Keratinocyte (primary cell): ENCODE data around the gene AOC1. TPM values are rescaled to one million over a fixed set of nuclear protein-coding genes. Genes with fewer than 3 reads are reported as not detected.
A peak's percentile ranks its signal among the peaks of the same experiment; 100 is the strongest.

Experiments
- DNase-seq: peaks from one replicate; pipeline ENCODE4 v3.0.0-alpha.2; 2011; ENCODE audit warnings: low read depth, missing footprints, low spot score
- FAIRE-seq: peaks from 2 replicates; lab custom pipeline; 2011; peaks lifted over from hg19 to GRCh38; lab: Jason Lieb, UNC
- H2AFZ ChIP-seq: 2 replicates; pipeline ENCODE4 v1.6.0; 2012; ENCODE audit warnings: low read length, control low read depth, inconsistent platforms; ENCODE audit not compliant: control insufficient read depth
- H3K27ac ChIP-seq: 2 replicates; pipeline ENCODE4 v1.5.1; 2011; ENCODE audit warnings: low read length; ENCODE audit not compliant: control insufficient read depth, insufficient read depth
- H3K27me3 ChIP-seq: 3 replicates; pipeline ENCODE4 v1.6.0; 2011; ENCODE audit warnings: low read length; ENCODE audit not compliant: control insufficient read depth, insufficient read depth; ENCODE audit errors: extremely low read depth
- H3K36me3 ChIP-seq, 2 experiments: 2 replicates in 1 of 2; 3 replicates in 1 of 2; pipeline ENCODE4 v1.5.1; 2011; ENCODE audit warnings: low read length in 2 of 2, mild to moderate bottlenecking in 1 of 2; ENCODE audit not compliant: control insufficient read depth in 2 of 2, insufficient read depth in 2 of 2; ENCODE audit errors: extremely low read depth in 1 of 2
- H3K4me1 ChIP-seq: 3 replicates; pipeline ENCODE4 v1.5.1; 2011; ENCODE audit warnings: low read length; ENCODE audit not compliant: control insufficient read depth, insufficient read depth; ENCODE audit errors: extremely low read depth
- H3K4me2 ChIP-seq: 3 replicates; pipeline ENCODE4 v1.6.0; 2011; ENCODE audit warnings: low read depth, low read length; ENCODE audit not compliant: control insufficient read depth, insufficient read depth; ENCODE audit errors: extremely low read depth
- H3K4me3 ChIP-seq, 3 experiments: fragments of 200-600 bp in 1 of 3; sonication (generic) in 1 of 3; 2 replicates in 2 of 3; 3 replicates in 1 of 3; pipeline ENCODE4 v1.5.1; 2011 to 2016; ENCODE audit warnings: low read length in 3 of 3, mild to moderate bottlenecking in 3 of 3, control low read depth in 2 of 3, inconsistent platforms in 1 of 3, low read depth in 1 of 3, mixed read lengths in 1 of 3, mixed run types in 1 of 3, moderate library complexity in 1 of 3; ENCODE audit not compliant: control insufficient read depth in 2 of 3, insufficient read depth in 2 of 3; ENCODE audit errors: extremely low read depth in 1 of 3
- H3K79me2 ChIP-seq: 2 replicates; pipeline ENCODE4 v1.6.0; 2012; ENCODE audit warnings: low read length; ENCODE audit not compliant: control insufficient read depth, insufficient read depth
- H3K9ac ChIP-seq: 3 replicates; pipeline ENCODE4 v1.6.0; 2011; ENCODE audit warnings: low read length; ENCODE audit not compliant: control insufficient read depth, insufficient read depth; ENCODE audit errors: extremely low read depth
- H3K9me1 ChIP-seq: 3 replicates; pipeline ENCODE4 v1.6.0; 2011; ENCODE audit warnings: low read length; ENCODE audit not compliant: control insufficient read depth, insufficient read depth; ENCODE audit errors: extremely low read depth
- H3K9me3 ChIP-seq: 2 replicates; pipeline ENCODE4 v1.5.1; 2012; ENCODE audit warnings: low read depth, low read length; ENCODE audit not compliant: control insufficient read depth
- H4K20me1 ChIP-seq: 3 replicates; pipeline ENCODE4 v1.6.0; 2011; ENCODE audit warnings: low read length; ENCODE audit not compliant: control insufficient read depth, insufficient read depth; ENCODE audit errors: extremely low read depth
- CTCF ChIP-seq, 3 experiments: IDR thresholded peaks in 1 of 3; conservative IDR thresholded peaks in 1 of 3; optimal IDR thresholded peaks in 1 of 3; 2 replicates in 2 of 3; 3 replicates in 1 of 3; pipeline versions ENCODE3 to v1.5.1; 2011; ENCODE audit warnings: low read length in 3 of 3, mild to moderate bottlenecking in 3 of 3, moderate library complexity in 2 of 3, control low read depth in 1 of 3, inconsistent platforms in 1 of 3; ENCODE audit not compliant: insufficient read depth in 2 of 3; ENCODE audit errors: extremely low read depth in 1 of 3
- EZH2 ChIP-seq: IDR thresholded peaks from one replicate; pipeline ENCODE4 v1.6.1; 2012; ENCODE audit warnings: inconsistent platforms, mild to moderate bottlenecking, low read length, moderate library complexity
- dilution Hi-C: fragments of 300-500 bp; cut with MboI; formaldehyde crosslinking; loops from one replicate; pipeline ENCODE4 v1.7.0; 2020; ENCODE audit warnings: low sequenced_read_pairs; ENCODE audit not compliant: extremely low pct_ligation_motif_present
- polyA plus RNA-seq, 5 experiments: library from polyadenylated mRNA; depleted of rRNA in 3 of 5; stranded (reverse) in 3 of 5; stranded (forward) in 1 of 5; unstranded in 1 of 5; fragments of >200 nt; gene quantifications; 1 replicate in 1 of 5; 2 replicates in 3 of 5; 3 replicates in 1 of 5; pipeline versions ENCODE4 v1.2.1 to v1.2.3, GENCODE V29; 2011 to 2012; ENCODE audit warnings: missing spikeins in 2 of 5, low read depth in 1 of 5, low replicate concordance in 1 of 5

Gene AOC1
- polyA plus RNA-seq, 1 donor (not counting 4 experiments of a cell fraction or from before 2014, with no cell fraction given), result not detected

- H3K27ac ChIP-seq, result no peak overlapping the region
- FAIRE-seq, result no peak
- dilution Hi-C loops, result no loop called here
Measured at GRCh38 chr7:150877536-150877935, 25.2 kb downstream of the AOC1 start.

GRCh38 chr7:150879345-150879744 lies 27.0 kb downstream of the AOC1 start:
- no peaks in the 10 kb centered on the region for H4K20me1 ChIP-seq
- no peak overlapping the region for H3K27ac ChIP-seq
- H3K36me3 ChIP-seq, result no peaks in the 10 kb centered on the region
- peaks cover 5% of the 10 kb centered on the region for H3K27me3 ChIP-seq
- no peak overlapping the region for H3K4me3 ChIP-seq
- H3K4me1 ChIP-seq, result peaks cover 8% of the 10 kb centered on the region
- no peaks in the 10 kb centered on the region for H3K9me3 ChIP-seq
- no peaks in the 10 kb centered on the region for H3K9me1 ChIP-seq
- no peak overlapping the region for H2AFZ ChIP-seq
- no peak overlapping the region for H3K9ac ChIP-seq
- dilution Hi-C loops, result no loop called here
- no peak for DNase-seq
- H3K4me2 ChIP-seq, result no peak overlapping the region
- H3K79me2 ChIP-seq, result no peaks in the 10 kb centered on the region
- TF ChIP-seq CTCF (optimal IDR thresholded peaks at IDR 0.05 in 1 of 3, IDR thresholded peaks at IDR 0.05 in 1 of 3, conservative IDR thresholded peaks at IDR 0.05 in 1 of 3; ENCODE audit: extremely low read depth in 1 of 3, insufficient read depth in 2 of 3, low read length in 3 of 3) (no peak), EZH2 (no peak)
- peak; percentile 46 for FAIRE-seq

More at GRCh38 chr7:150877536-150877935, 25.2 kb downstream of the AOC1 start:
- H3K4me2 ChIP-seq, result no peak overlapping the region
- H3K36me3 ChIP-seq, result no peaks in the 10 kb centered on the region
- H3K79me2 ChIP-seq, result no peaks in the 10 kb centered on the region
- H2AFZ ChIP-seq, result no peak overlapping the region
- peaks cover 5% of the 10 kb centered on the region for H3K27me3 ChIP-seq
- peaks cover 8% of the 10 kb centered on the region for H3K4me1 ChIP-seq
- H4K20me1 ChIP-seq, result no peaks in the 10 kb centered on the region
- H3K9me1 ChIP-seq, result no peaks in the 10 kb centered on the region
- TF ChIP-seq EZH2, result no peak
- no peak for TF ChIP-seq CTCF (optimal IDR thresholded peaks at IDR 0.05 in 1 of 3, IDR thresholded peaks at IDR 0.05 in 1 of 3, conservative IDR thresholded peaks at IDR 0.05 in 1 of 3; ENCODE audit: extremely low read depth in 1 of 3, insufficient read depth in 2 of 3, low read length in 3 of 3)
- H3K9me3 ChIP-seq, result no peaks in the 10 kb centered on the region
- H3K9ac ChIP-seq, result no peak overlapping the region
- no peak overlapping the region for H3K4me3 ChIP-seq
- DNase-seq, result no peak
